IMR-90 (cell line): ENCODE data around the gene AKAP3. TPM values are rescaled to one million over a fixed set of nuclear protein-coding genes. Genes with fewer than 3 reads are reported as not detected.

ENCODE experiments used
- ATAC-seq: fragments of 200-7000 bp; cut with Tn5 transposase; 2 replicates; pipeline ENCODE4 v1.9.1; 2020; ENCODE audit warnings: low read depth, mild to moderate bottlenecking, moderate library complexity
- BruUV-seq: library from RNA; stranded (reverse); fragments of 400-500 nt; replicated peaks from 2 replicates; lab custom pipeline; 2021; lab: Mats Ljungman, UMichigan
- CTCF ChIA-PET: fragments of 300-600 bp; formaldehyde crosslinking; extraction: SDS; loops from one replicate; lab custom pipeline; 2021; ENCODE audit warnings: antibody characterized with exemption; lab: Yijun Ruan, JAX
- POLR2A ChIA-PET: fragments of 300-600 bp; sonication (Branson Sonifier 250); formaldehyde crosslinking; loops from one replicate; lab custom pipeline; 2022; ENCODE audit warnings: antibody characterized with exemption; ENCODE audit not compliant: unreplicated experiment; lab: Charles Lee
- DNase-seq: peaks from one replicate; pipeline ENCODE4 v3.0.0; 2013
- H2AFZ ChIP-seq: replicated peaks from 2 replicates; pipeline ENCODE3; 2013; ENCODE audit warnings: low read length, mild to moderate bottlenecking; ENCODE audit not compliant: poor library complexity
- H2AK5ac ChIP-seq: 2 replicates; pipeline ENCODE4 v1.6.1; 2013; ENCODE audit warnings: low read depth, low read length, inconsistent platforms
- H2AK9ac ChIP-seq: replicated peaks from 2 replicates; pipeline ENCODE3; 2013; ENCODE audit warnings: mild to moderate bottlenecking, low read depth, low read length, moderate library complexity; ENCODE audit not compliant: poor library complexity
- H2BK120ac ChIP-seq: 2 replicates; pipeline ENCODE4 v1.6.1; 2013; ENCODE audit warnings: low read depth, low read length, inconsistent platforms
- H2BK15ac ChIP-seq: 3 replicates; pipeline ENCODE4 v1.6.1; 2013; ENCODE audit warnings: low read depth, low read length, inconsistent platforms
- H2BK20ac ChIP-seq: 2 replicates; pipeline ENCODE4 v1.6.1; 2013; ENCODE audit warnings: low read depth, mild to moderate bottlenecking, inconsistent platforms, low read length, moderate library complexity
- H2BK5ac ChIP-seq: 2 replicates; pipeline ENCODE4 v1.6.1; 2013; ENCODE audit warnings: mild to moderate bottlenecking, low read depth, low read length, inconsistent platforms; ENCODE audit not compliant: poor library complexity, severe bottlenecking
- H3K14ac ChIP-seq: replicated peaks from 2 replicates; pipeline ENCODE4 v1.6.1; 2013; ENCODE audit warnings: low read depth, low read length, inconsistent platforms
- H3K18ac ChIP-seq: 2 replicates; pipeline ENCODE4 v1.6.1; 2013; ENCODE audit warnings: low read depth, low read length, control low read depth
- H3K23ac ChIP-seq: 2 replicates; pipeline ENCODE4 v1.6.1; 2013; ENCODE audit warnings: low read depth, low read length, inconsistent platforms
- H3K27ac ChIP-seq: 2 replicates; pipeline ENCODE4 v1.5.1; 2013; ENCODE audit warnings: mild to moderate bottlenecking, control low read depth, low read length; ENCODE audit not compliant: insufficient read depth
- H3K27me3 ChIP-seq: 2 replicates; pipeline ENCODE4 v1.6.1; 2013; ENCODE audit warnings: low read length; ENCODE audit not compliant: control insufficient read depth, insufficient read depth
- H3K36me3 ChIP-seq: 2 replicates; pipeline ENCODE4 v1.6.1; 2013; ENCODE audit warnings: low read length, mixed read lengths; ENCODE audit not compliant: control insufficient read depth, insufficient read depth
- H3K4ac ChIP-seq: 2 replicates; pipeline ENCODE4 v1.6.1; 2013; ENCODE audit warnings: low read depth, low read length, inconsistent platforms
- H3K4me1 ChIP-seq: 2 replicates; pipeline ENCODE4 v1.6.1; 2013; ENCODE audit warnings: low read length, mixed read lengths; ENCODE audit not compliant: control insufficient read depth, insufficient read depth
- H3K4me2 ChIP-seq: 2 replicates; pipeline ENCODE4 v1.6.1; 2013; ENCODE audit warnings: low read depth, mild to moderate bottlenecking, control low read depth, low read length, moderate library complexity
- H3K4me3 ChIP-seq: 2 replicates; pipeline ENCODE4 v1.5.1; 2013; ENCODE audit warnings: low read depth, mild to moderate bottlenecking, control low read depth, low read length, moderate library complexity; ENCODE audit not compliant: insufficient read depth
- H3K56ac ChIP-seq: 2 replicates; pipeline ENCODE4 v1.6.1; 2013; ENCODE audit warnings: low read length, inconsistent platforms; ENCODE audit not compliant: insufficient read depth; ENCODE audit errors: extremely low read depth
- H3K79me1 ChIP-seq, 2 experiments: 2 replicates each; pipeline ENCODE4 v1.6.1; 2013; ENCODE audit warnings: low read length in 2 of 2, inconsistent platforms in 1 of 2, low read depth in 1 of 2
- H3K9ac ChIP-seq: 2 replicates; pipeline ENCODE4 v1.6.1; 2013; ENCODE audit warnings: low read depth, low read length, control low read depth
- H3K9me1 ChIP-seq: 2 replicates; pipeline ENCODE4 v1.6.1; 2013; ENCODE audit warnings: low read length, inconsistent platforms; ENCODE audit not compliant: insufficient read depth
- H3K9me3 ChIP-seq: 2 replicates; pipeline ENCODE4 v1.6.1; 2013; ENCODE audit warnings: low read length; ENCODE audit not compliant: control insufficient read depth, insufficient read depth
- H4K20me1 ChIP-seq: 2 replicates; pipeline ENCODE4 v1.6.1; 2013; ENCODE audit warnings: low read length, inconsistent platforms; ENCODE audit not compliant: insufficient read depth
- H4K5ac ChIP-seq: 2 replicates; pipeline ENCODE4 v1.6.1; 2013; ENCODE audit warnings: mild to moderate bottlenecking, low read depth, low read length, control low read depth
- H4K8ac ChIP-seq, 2 experiments: 2 replicates each; pipeline ENCODE4 v1.6.1; 2013; ENCODE audit warnings: low read depth in 2 of 2, low read length in 2 of 2, control low read depth in 1 of 2, inconsistent platforms in 1 of 2
- H4K91ac ChIP-seq: 2 replicates; pipeline ENCODE4 v1.6.1; 2013; ENCODE audit warnings: low read depth, low read length, inconsistent platforms; ENCODE audit not compliant: insufficient read depth
- BHLHE40 ChIP-seq: fragments of 150-350 bp; IDR thresholded peaks from 2 replicates; pipeline ENCODE4 v1.6.1; 2016; ENCODE audit warnings: mild to moderate bottlenecking, low read depth, low read length
- CEBPB ChIP-seq: IDR thresholded peaks from 2 replicates; pipeline ENCODE4 v1.6.1; 2012; ENCODE audit warnings: low read depth, low read length, improper control_type of control experiment
- ELK1 ChIP-seq: fragments of 150-350 bp; IDR thresholded peaks from 2 replicates; pipeline ENCODE4 v1.6.1; 2016; ENCODE audit warnings: low read depth, mild to moderate bottlenecking, low read length, moderate library complexity, borderline replicate concordance
- MAFK ChIP-seq: IDR thresholded peaks from 2 replicates; pipeline ENCODE4 v1.6.1; 2012; ENCODE audit warnings: low read depth, low read length, improper control_type of control experiment
- MAZ ChIP-seq: IDR thresholded peaks from 2 replicates; pipeline ENCODE4 v1.6.1; 2012; ENCODE audit warnings: low read depth, mild to moderate bottlenecking, low read length, improper control_type of control experiment, moderate library complexity, borderline replicate concordance
- MXI1 ChIP-seq: IDR thresholded peaks from 2 replicates; pipeline ENCODE4 v1.6.1; 2012; ENCODE audit warnings: low read depth, mild to moderate bottlenecking, low read length, moderate library complexity, borderline replicate concordance
- NFE2L2 ChIP-seq: fragments of 150-350 bp; IDR thresholded peaks from 2 replicates; pipeline ENCODE4 v1.6.1; 2016; ENCODE audit warnings: low read depth, mild to moderate bottlenecking, low read length
- POLR2A ChIP-seq: IDR thresholded peaks from 2 replicates; pipeline ENCODE4 v1.6.1; 2012; ENCODE audit warnings: mild to moderate bottlenecking, low read depth, low read length
- RAD21 ChIP-seq: IDR thresholded peaks from 2 replicates; pipeline ENCODE4 v1.6.1; 2012; ENCODE audit warnings: low read length, improper control_type of control experiment
- RCOR1 ChIP-seq: IDR thresholded peaks from 2 replicates; pipeline ENCODE4 v1.6.1; 2012; ENCODE audit warnings: mild to moderate bottlenecking, low read length, improper control_type of control experiment; ENCODE audit not compliant: insufficient replicate concordance
- RFX5 ChIP-seq: IDR thresholded peaks from 2 replicates; pipeline ENCODE4 v1.8.0; 2012; ENCODE audit warnings: low read depth, mild to moderate bottlenecking, low read length, moderate library complexity
- SMC3 ChIP-seq: fragments of 150-350 bp; IDR thresholded peaks from 2 replicates; pipeline ENCODE4 v1.6.1; 2016; ENCODE audit warnings: low read depth, mild to moderate bottlenecking, antibody characterized with exemption, low read length, moderate library complexity
- WGBS, 2 experiments: methylation state at CpG; one replicate each; pipeline versions ENCODE4 v1.1.5 to v1.1.7; 2013; ENCODE audit warnings: missing lambda C conversion rate in 2 of 2; ENCODE audit not compliant: insufficient read length in 1 of 2; ENCODE audit errors: extremely low coverage in 2 of 2; 5-methylcytosine and 5-hydroxymethylcytosine counted together
- dilution Hi-C: fragments of 300-500 bp; cut with HindIII; formaldehyde crosslinking; loops from one replicate; pipeline ENCODE4 v1.14.3; 2018; ENCODE audit warnings: low sequenced_read_pairs; ENCODE audit not compliant: unreplicated experiment
- in situ Hi-C: fragments of 300-500 bp; cut with MboI; formaldehyde crosslinking; loops from 3 replicates; pipeline ENCODE4 v1.14.3; 2019; ENCODE audit warnings: low sequenced_read_pairs, inconsistent platforms, mixed read lengths
- intact Hi-C: fragments of 100-400 bp; cut with micrococcal nuclease; formaldehyde crosslinking; loops from 2 replicates; pipeline ENCODE4 v1.10.0; 2022
- polyA plus RNA-seq, 3 experiments: library from polyadenylated mRNA; depleted of rRNA; stranded (reverse); fragments of >200 nt; gene quantifications; 2 replicates each; pipeline ENCODE4 v1.2.3, GENCODE V29; 2012; ENCODE audit warnings: low replicate concordance in 1 of 3
- total RNA-seq: library from RNA; depleted of rRNA; stranded (reverse); fragments of >200 nt; gene quantifications from 2 replicates; pipeline ENCODE4 v1.2.3, GENCODE V29; 2012
- TF ChIP-seq, protein P1 (sequence below): fragments of 150-350 bp; IDR thresholded peaks from 2 replicates; pipeline ENCODE4 v1.6.1; 2017; ENCODE audit warnings: mild to moderate bottlenecking, antibody characterized with exemption, low read length, low read depth

Gene AKAP3
- total and polyA plus RNA-seq, 2 of the 4 experiments (the other 2 are of a cell fraction) = 0.54 to 0.55 TPM

DNA sequence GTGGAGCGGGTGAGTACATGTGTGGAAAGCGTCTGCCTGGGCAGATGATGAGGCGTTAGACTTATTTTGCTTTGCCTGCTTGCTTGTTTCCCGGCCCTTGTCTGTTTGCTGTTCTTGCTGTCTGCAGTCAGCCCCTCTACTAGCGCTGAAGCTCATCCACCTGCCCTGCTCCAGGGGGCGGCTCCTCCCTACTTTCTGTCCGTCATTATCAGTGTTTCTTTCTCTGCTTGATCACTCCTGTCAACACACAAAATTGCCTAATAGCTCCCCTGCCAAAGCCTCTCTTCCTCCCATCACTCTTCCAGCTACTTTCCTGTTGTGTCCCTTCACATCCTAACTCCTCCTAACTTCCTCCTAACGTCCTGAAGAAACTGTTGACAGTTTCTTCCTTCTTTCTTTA is 36.5 kb upstream of the AKAP3 start:
- in situ Hi-C loops (no loop called here), intact Hi-C loops (no loop called here), dilution Hi-C loops (no loop called here)
- Histone ChIP-seq H3K9ac (no peak overlapping the region), H3K9me3 (no peaks in the 10 kb centered on the region), H3K79me1 (no peaks in the 10 kb centered on the region), H3K14ac (no peak overlapping the region), H3K27me3 (no peaks in the 10 kb centered on the region), H3K4ac (no peak overlapping the region), H2BK5ac (no peak overlapping the region), H2BK20ac (no peak overlapping the region), H3K18ac (no peak overlapping the region), H3K27ac (no peak overlapping the region), H3K23ac (no peak overlapping the region), H2AK9ac (no peak overlapping the region), H4K20me1 (no peaks in the 10 kb centered on the region), H4K91ac (no peak overlapping the region), H3K4me3 (no peak overlapping the region), H4K5ac (no peak overlapping the region), H2BK120ac (no peak overlapping the region), H3K56ac (no peak overlapping the region), H3K9me1 (no peaks in the 10 kb centered on the region), H3K4me1 (no peaks in the 10 kb centered on the region), H3K4me2 (no peak overlapping the region), H3K36me3 (peaks cover 26% of the 10 kb centered on the region), H2AFZ (no peak overlapping the region), H4K8ac (no peak overlapping the region), H2AK5ac (no peak overlapping the region), H2BK15ac (no peak overlapping the region)
- CTCF ChIA-PET = no interaction called here
- TF ChIP-seq RAD21 (no peak), MAZ (no peak), SMC3 (no peak), RCOR1 (no peak), NFE2L2 (no peak), MAFK (no peak), RFX5 (no peak), POLR2A (no peak), BHLHE40 (no peak), ELK1 (no peak), MXI1 (no peak), CEBPB (no peak)
- TF ChIP-seq, protein P1, sequence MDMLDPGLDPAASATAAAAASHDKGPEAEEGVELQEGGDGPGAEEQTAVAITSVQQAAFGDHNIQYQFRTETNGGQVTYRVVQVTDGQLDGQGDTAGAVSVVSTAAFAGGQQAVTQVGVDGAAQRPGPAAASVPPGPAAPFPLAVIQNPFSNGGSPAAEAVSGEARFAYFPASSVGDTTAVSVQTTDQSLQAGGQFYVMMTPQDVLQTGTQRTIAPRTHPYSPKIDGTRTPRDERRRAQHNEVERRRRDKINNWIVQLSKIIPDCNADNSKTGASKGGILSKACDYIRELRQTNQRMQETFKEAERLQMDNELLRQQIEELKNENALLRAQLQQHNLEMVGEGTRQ = no peak
- no TSS peak for BruUV-seq
- ATAC-seq (no peak), DNase-seq (no peak)
- 84% methylated on average over 7 of the region's 8 CpGs; no CpG with 5 or more reads in 1 of the 2 experiments for WGBS, 2 experiments
- POLR2A ChIA-PET = no interaction called here
